Smooth muscle cell of the brain vasculature (primary cell): ENCODE results near the gene RAD51AP2.
A peak's percentile ranks its signal among the peaks of the same experiment; 100 is the strongest.

Source experiments
- DNase-seq: peaks from one replicate; pipeline ENCODE4 v3.0.0-alpha.2; 2012; ENCODE audit warnings: low read depth, low spot score

Gene RAD51AP2

GRCh38 chr2:17470855-17471641 lies 47.2 kb downstream of the RAD51AP2 start:
- DNase-seq, result peak; percentile 46

GRCh38 chr2:17461087-17461475 lies 57.2 kb downstream of the RAD51AP2 start:
- DNase-seq, result no peak
